ENCODE measurements around the gene HEMGN.
"Not testable (repeated sequence)": the region's sequence is repeated elsewhere in the genome, so short reads cannot be mapped to it uniquely, and the experiment has no call there.

The HEMGN gene

DNA sequence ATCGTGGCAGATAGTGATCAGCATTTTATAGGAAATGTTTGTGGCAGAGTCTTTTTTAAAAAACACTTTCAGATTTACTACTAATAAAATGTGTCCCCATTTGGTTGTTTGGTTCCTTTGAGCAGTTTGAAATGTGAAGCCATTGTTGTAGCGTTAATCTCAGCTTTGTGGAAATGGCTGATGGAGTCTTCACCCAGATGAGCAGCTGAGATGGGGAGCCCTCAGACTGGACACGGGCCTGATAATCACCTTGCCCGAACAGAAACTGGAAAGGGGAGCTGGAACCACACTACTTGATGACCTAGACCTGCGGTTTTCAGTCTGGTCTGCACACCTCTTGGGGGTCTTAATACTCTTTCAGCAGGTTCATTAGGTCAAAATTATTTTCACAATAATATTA lies 24.6 kb upstream of the HEMGN start:
- no peak for DNase-seq

DNA sequence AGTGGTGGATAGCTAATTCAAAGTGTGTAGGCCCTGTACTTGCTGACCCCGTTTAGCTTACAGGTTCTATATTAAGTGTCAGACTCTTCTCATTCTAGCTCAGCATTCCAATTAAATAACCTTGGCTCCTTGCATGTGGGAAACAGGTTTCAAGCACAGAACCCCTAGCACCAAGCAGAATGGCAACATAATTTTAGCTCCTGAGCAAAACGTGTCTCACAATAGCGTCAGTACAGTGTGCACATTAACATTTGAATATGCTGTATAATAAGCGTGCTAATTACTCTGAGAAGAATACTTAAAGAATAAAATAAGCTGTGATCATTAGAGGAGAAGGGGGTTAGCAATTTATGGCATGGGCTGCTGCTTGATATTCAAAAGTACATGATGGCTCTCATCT lies 24.2 kb upstream of the HEMGN start:
- no peak for DNase-seq

DNA sequence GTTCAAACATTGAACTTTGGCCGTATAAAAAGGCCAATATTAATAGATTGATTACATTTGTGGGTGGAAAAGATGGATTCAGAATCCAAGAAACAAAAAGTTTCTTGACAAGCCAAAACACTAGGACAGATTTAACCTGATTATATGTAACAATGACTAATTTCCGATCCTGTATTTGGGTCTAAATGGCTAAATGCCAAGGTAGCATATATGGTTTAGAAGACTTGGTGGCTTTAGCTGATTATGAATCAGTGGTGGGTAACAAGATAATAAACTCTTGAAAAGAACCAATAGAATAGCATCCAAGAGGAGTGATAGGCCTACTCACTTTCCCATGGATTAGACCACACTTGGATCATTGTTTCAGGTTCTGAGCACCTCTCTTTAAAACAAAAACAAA lies 23.4 kb upstream of the HEMGN start:
- DNase-seq: no peak

DNA sequence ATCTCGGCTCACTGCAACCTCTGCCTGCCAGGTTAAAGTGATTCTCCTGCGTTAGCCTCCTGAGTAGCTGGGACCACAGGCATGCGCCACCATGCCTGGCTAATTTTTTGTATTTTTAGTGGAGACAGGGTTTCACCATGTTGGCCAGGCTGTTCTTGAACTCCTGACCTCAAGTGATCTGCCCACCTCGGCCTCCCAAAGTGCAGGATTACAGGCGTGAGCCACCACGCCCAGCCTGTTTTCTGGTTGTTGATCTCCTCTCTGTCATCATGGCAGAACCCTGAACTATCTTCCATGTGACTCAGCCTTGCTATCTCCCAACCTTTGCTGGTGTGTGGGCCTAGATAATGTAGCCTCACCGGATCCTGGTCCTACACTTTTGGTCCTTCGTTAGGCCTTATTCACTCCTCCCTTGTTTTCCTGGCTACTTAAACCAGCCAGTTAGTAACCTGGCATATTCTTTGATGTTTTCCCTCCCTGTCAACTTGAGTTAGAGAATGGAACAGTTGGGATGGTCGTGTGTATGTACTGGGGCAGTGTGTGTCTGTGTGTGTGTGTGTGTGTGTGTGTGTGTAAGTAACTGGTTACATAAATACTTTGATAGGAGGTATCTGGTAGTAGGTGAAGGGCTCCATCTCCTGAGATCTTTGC lies 22.8 kb upstream of the HEMGN start:
- DNase-seq: not testable (repeated sequence)

DNA sequence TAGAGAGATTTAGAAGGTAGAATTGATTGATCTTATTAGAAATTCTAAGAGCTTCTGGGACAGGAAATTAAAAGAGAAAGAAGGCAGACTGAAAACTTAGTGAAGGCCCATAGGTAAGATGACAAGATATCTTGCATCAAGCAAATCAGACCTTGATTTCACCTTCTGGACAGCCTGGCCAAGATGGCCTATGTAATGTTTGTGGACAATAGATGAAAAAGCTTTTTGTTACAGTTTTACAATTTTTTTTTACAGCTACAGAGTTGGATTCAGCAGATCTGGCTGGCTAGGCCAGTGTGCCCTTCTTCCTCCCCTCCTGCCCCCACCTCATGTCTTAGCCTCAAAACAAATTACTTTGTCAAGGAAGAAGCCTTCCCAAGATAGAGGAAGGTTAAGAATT lies 21.6 kb upstream of the HEMGN start:
- DNase-seq: no peak

DNA sequence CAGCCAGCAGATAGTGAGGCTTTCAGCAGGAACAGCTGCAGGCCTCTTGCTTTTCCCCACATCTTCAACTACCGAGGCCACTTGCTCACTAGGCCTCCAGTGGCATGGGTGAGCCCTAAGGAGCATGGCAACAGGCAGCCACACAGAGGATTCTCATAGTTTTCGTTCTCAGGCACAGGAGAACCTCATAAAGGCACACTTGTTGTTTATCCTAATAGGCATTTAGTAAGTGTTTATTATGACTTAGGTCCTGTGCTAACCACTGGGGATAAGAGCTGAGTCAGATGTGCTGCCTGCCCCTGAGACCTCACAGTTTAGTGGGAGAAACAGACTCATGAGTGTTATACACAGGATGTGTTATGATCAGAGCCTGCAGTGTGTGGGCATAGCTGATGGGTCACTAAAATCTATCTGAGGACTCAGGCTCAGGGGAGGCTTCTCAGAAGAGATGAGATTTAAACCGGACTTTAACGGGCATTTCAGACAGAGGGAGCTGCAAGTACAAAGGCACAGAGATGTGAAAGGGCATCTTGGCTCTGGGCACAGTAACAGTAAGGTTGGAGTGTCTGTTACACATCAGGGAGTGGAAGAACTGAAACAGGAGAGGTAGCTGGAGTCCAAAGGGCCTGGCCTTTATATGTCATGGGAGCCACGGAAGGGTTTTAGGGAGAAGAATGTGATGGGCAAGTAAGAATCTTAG lies 21.0 kb upstream of the HEMGN start:
- no peak for DNase-seq

DNA sequence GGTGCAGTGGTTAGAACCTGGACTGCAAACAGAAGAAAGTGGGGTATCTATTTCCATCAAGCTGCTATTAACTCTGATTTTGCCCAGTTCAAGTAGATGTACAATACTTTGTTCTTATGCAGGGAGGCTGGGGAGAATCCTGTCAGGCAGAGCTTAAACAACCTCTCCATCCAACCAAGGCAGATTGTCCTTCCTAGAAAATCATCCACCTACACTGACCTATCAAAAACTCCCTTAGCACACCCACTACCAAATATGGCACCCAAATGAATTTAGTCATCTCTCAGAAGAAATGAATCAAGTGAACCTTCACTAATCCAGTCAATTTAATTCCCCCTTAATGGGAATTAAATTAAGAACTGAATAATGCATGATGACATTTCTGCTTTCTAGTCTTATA lies 18.4 kb upstream of the HEMGN start:
- DNase-seq: no peak

DNA sequence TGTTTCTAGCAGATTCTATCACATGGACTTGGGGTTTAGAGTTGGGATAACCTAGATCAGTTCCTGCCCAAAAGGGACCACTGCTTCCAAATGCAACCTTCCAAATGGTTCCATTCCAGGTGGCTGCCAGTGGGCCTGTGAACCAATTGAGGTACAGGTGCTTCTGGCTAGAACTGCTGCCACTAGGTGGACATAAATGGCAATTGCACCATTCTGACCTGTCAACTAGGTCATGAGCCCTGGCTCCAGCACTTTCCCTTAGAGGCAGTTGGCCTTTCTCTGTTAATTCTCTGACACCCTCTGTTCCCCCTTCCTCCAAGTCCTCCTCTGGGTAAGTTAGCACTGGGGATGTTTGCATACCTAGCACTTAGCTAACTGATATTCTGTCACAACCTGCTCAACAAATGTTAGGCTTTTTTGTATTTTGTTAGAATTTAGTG lies 16.6 kb upstream of the HEMGN start:
- peak; percentile 27 for DNase-seq

DNA sequence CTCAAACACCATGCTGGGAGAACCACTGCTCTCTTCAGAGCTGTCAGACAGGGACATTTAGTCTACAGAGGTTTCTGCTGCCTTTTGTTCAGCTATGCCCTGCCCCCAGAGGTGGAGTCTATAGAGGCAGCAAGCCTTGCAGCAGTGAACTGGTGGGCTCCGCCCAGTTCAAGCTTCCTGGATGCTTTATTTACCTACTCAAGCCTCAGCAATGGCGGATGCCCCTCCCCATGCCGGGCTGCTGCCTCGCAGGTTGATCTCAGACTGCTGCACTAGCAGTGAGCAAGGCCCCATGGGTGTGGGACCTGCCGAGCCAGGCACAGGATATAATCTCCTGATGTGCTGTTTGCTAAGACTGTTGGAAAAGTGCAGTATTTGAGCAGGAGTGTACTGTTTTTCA lies 12.9 kb upstream of the HEMGN start:
- DNase-seq: not testable (repeated sequence)

DNA sequence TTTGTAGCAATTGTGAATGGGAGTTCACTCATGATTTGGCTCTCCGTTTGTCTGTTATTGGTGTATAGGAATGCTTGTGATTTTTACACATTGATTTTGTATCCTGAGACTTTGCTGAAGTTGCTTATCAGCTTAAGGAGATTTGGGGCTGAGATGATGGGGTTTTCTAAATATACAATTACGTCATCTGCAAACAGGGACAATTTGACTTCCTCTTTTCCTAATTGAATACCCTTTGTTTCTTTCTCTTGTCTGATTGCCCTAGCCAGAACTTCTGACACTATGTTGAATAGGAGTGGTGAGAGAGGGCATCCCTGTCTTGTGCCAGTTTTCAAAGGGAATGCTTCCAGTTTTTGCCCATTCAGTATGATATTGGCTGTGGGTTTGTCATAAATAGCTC lies 9.1 kb upstream of the HEMGN start:
- DNase-seq: not testable (repeated sequence)

DNA sequence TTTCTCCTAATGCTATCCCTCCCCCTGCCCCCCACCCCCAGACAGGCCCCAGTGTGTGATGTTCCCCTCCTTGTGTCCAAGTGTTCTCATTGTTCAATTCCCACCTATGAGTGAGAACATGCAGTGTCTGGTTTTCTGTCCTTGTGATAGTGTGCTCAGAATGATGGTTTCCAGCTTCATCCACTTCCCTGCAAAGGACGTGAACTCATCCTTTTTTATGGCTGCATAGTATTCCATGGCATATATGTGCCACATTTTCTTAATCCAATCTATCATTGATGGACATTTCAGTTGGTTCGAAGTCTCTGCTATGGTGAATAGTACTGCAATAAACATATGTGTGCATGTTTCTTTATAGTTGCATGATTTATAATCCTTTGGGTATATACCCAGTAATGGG lies 7.5 kb upstream of the HEMGN start:
- not testable (repeated sequence) for DNase-seq

DNA sequence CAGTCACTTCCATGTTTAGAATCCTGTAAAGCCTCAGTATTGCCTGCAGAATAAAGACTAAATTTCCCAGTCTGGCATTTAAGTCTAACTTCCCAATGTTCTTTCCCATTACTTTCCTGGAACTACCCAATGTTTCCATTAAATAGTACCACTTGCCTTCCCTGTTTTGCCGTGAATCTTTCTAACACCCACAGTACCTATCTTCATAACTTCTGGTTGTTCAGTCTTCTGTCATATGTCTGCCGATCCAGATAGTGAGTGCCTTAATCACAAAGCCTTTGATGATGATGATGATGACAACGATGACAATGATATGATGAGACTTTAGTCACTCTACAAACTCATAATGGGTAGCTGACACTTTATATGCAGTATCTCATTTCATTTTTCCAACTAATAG lies 6.6 kb upstream of the HEMGN start:
- DNase-seq: no peak

DNA sequence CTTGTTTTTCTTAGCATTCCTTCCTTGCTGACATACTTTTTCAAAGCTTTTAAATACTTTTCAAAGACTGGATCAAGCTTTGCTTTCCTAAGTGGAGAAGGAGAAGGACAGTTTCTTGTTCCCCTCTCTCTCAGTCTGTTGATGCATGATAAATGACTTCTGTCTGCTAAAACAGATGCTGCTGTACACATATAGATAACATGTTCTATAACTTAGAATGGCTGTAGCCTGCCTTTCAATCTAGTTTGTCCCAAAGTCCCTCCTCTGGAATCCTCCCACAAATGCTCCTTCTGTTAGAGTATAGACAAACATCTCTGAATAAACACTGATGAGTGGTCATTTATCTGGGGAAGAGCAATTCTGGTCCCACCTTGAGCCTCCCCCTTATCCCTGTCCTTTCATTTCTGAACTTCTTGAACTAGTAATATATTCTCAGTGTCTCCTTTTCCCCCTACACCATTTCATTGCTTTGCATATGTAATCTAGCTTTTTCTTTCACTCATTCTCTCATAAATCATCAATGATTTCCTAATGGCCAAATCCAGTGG lies 5.4 kb upstream of the HEMGN start:
- DNase-seq: no peak

DNA sequence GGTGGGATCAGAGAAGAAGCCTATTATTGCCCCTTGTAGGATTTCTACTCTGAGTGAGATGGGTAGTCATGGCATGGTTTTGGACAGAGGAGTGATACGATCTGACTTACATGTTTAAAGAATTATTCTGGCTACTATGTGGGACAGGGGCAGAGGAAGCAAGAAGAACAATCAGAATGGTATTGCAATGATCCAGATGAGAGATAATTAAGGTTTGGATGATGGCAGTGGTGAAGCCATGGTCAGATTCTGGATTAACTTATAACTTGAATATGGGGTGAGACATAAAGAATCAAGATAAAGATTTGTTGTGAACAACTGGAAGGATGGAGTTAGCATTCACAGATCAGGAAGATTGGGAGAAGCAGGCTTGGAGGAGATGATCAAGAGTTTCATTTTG lies 3.4 kb upstream of the HEMGN start:
- no peak for DNase-seq

DNA sequence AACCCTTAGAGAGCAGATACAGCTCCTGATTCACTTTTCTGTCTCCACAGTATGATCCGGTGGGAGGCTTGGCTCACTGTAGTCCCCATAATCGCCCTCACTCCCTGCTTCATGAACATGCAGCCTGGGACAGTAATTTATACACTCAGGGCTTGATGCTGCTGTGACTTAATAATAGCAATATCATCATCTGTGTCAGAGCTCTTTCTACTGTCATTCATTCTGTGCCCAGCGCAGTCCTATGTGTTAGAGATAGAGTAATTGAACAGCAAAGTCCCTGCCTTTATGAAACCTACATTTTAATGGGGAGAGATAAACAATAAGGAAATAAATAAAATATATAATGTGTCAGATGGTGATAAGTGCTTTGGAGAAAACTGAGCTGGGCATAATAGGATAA lies 2.8 kb upstream of the HEMGN start:
- DNase-seq: no peak

DNA sequence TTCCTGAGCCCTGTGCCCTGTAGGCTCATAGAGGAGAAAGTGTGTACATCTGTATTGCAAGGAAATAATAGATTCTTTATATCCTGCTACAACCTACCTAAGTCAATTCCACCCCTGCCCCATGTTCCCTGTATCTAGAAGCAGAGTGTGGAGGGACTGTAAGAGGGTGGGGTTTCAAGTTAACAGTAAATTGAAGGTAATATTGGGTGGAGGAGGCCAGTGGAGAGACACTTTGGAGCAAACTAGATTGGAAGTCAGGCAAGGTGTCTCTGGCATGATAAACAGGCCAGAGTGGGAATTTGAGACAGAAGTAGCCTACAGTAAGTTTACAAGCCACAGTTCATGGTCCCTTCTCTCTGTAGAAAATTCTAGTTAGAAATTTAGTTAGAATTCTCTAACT lies 2.3 kb upstream of the HEMGN start:
- DNase-seq: no peak

DNA sequence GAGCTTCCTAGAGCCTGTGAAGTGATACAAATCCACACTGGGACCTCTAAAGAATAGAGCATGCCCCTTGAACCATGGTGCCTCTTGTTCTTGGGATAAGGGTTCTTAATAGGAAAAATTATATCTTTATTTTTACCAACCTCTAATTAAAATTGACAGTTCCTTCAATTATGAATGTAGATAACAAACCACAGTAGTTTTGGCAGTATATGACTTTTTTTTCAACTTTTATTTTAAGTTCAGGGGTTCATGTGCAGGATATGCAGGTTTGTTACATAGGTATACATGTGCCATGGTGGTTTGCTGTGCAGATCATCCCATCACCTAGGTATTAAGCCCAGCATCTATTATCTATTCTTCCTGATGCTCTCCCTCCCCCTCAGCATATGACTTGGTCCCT lies 974 bp downstream of the HEMGN start:
- no peak for DNase-seq

DNA sequence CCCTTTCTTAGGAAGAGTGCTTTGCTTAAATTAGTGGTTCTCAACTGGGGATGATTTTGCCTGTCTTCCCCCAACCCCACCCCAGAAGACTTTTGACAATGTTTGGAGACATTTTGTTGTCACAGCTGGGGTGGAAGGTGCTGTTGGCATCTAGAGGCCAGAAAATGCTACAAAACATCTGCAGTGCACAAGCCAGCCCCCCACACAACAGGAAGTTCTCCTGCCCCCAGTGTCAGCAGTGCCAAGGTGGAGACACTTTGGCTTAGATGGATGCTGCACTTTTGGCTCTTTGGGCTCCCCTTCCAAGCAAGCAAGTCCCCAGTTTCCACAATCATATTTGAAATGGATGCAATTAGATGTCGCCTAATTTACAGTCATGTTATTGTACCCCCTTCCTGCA lies 2.7 kb downstream of the HEMGN start:
- no peak for DNase-seq

DNA sequence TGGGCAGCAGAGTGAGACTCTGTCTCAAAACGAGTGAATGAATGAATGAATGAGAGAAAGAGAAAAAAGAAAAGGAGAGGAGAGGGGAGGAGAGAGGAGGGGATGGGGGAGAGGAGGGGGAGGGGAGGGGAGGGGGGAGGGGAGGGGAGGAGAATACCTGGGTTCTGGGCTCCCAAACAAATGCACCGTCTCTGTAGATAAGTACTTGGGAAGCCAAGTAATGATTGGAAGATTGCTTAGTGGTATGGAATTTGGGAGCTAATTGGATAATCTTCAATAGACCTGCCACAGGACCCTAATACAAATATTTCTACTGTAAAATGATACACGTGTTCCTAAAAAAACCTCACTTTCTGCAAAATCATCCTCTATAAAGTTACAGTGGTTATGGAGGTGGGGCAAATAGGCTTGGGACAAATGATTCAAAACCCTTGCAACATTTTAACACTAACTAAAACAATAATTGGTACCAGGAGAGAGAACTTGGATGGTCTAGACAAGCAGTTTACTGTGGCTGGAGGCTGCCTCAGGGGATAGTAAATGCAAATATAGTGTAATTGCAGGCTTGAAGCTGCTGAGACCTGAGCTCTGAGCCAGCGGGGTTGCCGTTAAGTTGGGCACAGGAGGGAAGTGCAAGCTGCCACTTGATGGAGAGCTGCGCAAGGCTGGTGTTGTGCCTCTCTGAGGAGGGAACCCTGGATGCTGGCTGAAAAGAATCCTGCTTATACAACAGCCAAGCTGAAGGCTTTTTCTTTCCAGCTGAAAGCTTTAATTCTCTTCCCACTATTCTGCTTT lies 3.5 kb downstream of the HEMGN start:
- no peak for DNase-seq

DNA sequence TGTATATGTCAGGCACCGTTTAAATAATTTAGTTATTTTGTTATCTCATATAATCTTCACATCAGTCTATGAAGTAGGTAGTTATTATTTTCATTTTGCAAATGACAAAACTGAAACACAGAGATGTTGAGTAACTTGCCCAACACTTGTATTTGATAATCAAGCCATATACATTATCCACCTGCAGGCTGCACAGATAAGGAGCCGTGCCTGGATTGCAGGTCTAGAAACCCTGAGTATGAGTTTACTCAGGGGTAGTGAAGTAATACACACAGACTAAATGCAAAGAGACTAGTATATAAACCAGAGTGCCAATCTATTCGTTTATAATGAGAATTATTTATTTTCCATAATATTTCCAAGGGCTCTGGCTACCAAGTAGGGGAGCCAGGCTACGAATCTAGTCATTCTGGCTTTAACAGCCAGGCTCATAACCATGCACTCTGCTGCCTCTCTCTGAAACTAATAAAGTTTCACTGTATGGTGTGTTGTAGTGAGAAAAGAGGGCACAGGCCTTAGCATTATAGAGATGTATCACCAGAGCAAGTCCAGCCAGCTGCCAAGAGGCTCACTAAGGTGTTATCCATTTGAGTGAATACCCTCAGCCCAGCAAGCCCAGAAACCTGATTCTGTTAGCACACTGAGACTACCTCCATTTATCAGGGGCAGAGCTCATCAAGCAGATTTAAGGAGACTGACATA lies 4.5 kb downstream of the HEMGN start:
- no peak for DNase-seq

DNA sequence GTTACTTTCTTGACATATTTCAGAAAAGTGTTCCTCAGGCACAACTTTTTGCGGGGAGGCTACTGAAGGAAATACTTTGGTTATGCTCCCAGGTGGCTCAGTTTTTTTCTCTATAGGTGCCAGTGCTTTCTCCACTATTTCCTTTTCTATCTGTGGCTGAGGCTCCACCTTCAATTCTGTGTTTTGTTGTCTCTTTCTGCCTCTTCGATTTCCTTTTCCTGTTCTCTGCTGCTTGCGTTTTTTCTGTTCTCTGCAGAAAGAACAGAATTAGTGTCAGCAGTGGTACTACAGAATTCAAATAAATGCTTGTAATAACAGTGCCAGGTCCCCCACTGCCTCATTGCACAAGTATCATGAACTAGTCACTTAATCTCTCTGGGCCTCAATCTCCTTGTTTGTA lies 7.0 kb downstream of the HEMGN start:
- no peak for DNase-seq

DNA sequence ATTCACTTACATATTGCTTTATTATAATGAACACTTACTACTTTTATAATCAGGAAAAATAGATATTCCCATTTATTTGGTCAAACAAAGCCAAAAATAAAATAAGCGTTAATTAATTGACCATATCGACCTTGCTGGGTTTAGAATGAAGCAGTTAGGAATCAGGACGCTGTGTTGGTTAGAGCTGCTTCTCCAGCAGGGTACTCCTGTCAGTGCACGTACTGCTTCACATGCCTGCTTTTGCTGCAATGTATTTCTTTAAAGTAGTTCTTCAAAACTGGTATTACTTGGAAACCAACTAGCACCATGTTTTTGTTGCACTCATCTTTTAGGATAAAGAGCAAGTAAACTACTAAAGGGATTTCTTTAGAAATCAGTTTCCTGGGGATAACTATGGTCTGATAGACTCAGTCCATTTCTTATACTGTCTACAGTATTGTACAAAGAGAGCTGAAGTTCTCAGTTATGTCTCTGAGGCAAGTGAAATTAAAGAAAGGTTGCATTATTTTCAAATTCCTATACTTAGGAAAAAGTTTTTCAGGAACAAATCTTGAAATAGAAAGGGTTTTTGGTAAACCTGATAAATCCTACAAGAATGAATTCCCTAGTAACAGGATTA lies 8.9 kb downstream of the HEMGN start:
- no peak for DNase-seq
